ENCODE results near the gene CARMIL1.

DNA sequence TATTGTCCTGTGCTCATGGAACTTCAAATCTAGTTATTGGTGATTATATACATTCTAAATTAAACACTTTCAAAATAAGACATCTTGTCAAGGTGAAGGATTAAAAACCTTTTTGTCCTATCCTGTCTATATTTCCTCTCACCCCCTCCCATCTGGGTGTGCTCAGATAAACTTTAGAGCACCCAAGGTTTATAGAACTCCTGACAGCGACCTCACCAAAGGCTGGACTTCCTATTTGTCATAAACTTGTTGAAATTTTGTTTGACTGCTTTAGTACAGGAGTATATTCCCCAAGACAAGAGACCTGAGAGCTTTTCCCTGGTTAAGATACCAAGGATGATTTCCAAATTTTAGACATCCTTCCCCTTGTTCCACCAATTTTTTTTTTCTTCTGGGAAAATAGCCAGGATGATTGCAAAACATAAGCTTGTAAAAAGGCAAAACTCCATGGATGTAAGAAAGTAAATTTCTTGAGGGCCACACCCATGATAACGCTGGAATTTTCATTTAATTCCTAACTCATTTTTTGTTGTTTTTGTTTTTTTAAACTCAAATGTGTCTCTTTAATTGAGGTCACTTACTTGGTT is 33.0 kb downstream of the CARMIL1 start:
- TF ChIP-seq GATA2 (IDR thresholded peaks at IDR 0.05; ENCODE audit: low read depth, low read length) (no peak), GATA3 (IDR thresholded peaks at IDR 0.05; ENCODE audit: low read depth, low read length) (no peak)

Data from SH-SY5Y (cell line).